ENCODE data around the gene IL1B.

The IL1B gene

GRCh38 chr2:112796486-112796885 is 40.1 kb downstream of the IL1B start:
- no peak for DNase-seq (ENCODE audit: low read depth)
- H3K4me3 ChIP-seq (ENCODE audit: low read depth, low read length) = no peak overlapping the region
- TF ChIP-seq, protein P1, sequence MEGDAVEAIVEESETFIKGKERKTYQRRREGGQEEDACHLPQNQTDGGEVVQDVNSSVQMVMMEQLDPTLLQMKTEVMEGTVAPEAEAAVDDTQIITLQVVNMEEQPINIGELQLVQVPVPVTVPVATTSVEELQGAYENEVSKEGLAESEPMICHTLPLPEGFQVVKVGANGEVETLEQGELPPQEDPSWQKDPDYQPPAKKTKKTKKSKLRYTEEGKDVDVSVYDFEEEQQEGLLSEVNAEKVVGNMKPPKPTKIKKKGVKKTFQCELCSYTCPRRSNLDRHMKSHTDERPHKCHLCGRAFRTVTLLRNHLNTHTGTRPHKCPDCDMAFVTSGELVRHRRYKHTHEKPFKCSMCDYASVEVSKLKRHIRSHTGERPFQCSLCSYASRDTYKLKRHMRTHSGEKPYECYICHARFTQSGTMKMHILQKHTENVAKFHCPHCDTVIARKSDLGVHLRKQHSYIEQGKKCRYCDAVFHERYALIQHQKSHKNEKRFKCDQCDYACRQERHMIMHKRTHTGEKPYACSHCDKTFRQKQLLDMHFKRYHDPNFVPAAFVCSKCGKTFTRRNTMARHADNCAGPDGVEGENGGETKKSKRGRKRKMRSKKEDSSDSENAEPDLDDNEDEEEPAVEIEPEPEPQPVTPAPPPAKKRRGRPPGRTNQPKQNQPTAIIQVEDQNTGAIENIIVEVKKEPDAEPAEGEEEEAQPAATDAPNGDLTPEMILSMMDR (IDR thresholded peaks at IDR 0.05; ENCODE audit: low read depth, low read length, missing control alignments) = no peak

GRCh38 chr2:112795774-112796173 is 40.8 kb downstream of the IL1B start:
- no peak overlapping the region for H3K4me3 ChIP-seq (ENCODE audit: low read depth, low read length)
- no peak for DNase-seq (ENCODE audit: low read depth)
- TF ChIP-seq, protein P1 (IDR thresholded peaks at IDR 0.05; ENCODE audit: low read depth, low read length, missing control alignments) = no peak

- TF ChIP-seq, protein P1 (IDR thresholded peaks at IDR 0.05; ENCODE audit: low read depth, low read length, missing control alignments) = no peak
- DNase-seq (ENCODE audit: low read depth) = no peak
- H3K4me3 ChIP-seq (ENCODE audit: low read depth, low read length) = no peak overlapping the region
These were observed 41.7 kb downstream of the IL1B start for GRCh38 chr2:112794841-112795240.

- peak; percentile 77 for DNase-seq (ENCODE audit: low read depth)
- H3K4me3 ChIP-seq (ENCODE audit: low read depth, low read length) = no peak overlapping the region
- TF ChIP-seq, protein P1 (IDR thresholded peaks at IDR 0.05; ENCODE audit: low read depth, low read length, missing control alignments) = no peak
These were observed 42.3 kb downstream of the IL1B start for GRCh38 chr2:112794131-112794733.

DNA sequence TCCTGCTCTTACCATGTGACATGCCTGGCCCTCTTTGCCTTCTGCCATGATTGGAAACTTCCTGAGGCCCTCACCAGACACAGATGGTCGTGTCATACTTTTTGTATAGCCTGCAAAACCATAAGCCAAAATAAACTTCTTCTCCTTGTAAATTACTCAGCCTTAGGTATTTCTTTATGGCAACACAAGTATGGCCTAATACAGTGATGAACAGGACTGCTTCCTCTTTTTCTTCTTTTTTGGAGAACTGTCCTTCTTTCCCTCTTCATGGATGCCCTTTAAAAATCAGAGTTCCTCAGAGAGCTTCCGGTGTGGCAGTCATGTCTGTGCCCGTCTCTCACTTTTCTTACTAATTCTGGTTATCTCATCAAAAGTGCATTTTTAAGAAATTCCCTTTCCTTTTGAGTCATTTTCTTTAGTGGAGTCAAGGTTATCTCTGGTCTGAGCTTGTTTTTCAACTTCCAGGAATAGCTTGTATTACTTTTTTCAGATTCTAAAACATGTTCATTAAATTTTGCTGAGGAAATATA is 43.1 kb downstream of the IL1B start:
- TF ChIP-seq, protein P1 (IDR thresholded peaks at IDR 0.05; ENCODE audit: low read depth, low read length, missing control alignments) = no peak
- no peak for DNase-seq (ENCODE audit: low read depth)
- H3K4me3 ChIP-seq (ENCODE audit: low read depth, low read length) = no peak overlapping the region

- H3K4me3 ChIP-seq (ENCODE audit: low read depth, low read length) = no peak overlapping the region
- no peak for DNase-seq (ENCODE audit: low read depth)
- TF ChIP-seq, protein P1 (IDR thresholded peaks at IDR 0.05; ENCODE audit: low read depth, low read length, missing control alignments) = no peak
These were observed 44.2 kb downstream of the IL1B start for GRCh38 chr2:112792419-112792818.

DNA sequence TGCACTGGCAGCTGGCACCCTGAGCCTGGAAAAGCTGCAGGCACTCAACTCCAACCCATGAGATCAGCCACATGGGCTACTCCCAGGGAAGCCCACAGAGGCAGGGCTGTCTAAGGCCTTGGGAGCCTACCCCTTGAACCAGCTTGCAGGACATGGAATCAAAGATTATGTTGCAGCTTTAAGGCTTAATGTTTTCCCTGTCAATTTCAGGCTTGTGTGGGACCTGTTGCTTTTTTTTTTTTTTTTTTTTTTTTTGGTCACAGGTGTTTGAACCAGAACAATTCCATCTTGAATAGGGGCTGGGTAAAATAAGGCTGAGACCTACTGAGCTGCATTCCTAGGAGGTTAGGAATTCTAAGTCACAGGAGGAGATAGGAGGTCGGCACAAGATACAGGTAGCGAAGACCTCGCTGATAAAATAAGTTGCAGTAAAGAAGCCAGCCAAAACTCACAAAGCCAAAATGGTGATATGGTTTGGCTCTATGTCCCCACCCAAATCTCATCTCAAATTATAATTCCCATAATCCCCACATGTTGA is 44.8 kb downstream of the IL1B start:
- TF ChIP-seq, protein P1 (IDR thresholded peaks at IDR 0.05; ENCODE audit: low read depth, low read length, missing control alignments) = no peak
- DNase-seq (ENCODE audit: low read depth) = no peak
- H3K4me3 ChIP-seq (ENCODE audit: low read depth, low read length) = no peak overlapping the region

Data from GM12864 (cell line).